Measurements from ENCODE around the gene MAFB.

Gene MAFB

GRCh38 chr20:40685349-40685748 lies 3.7 kb downstream of the MAFB start:
- in situ Hi-C loops (cut with HindIII; ENCODE audit: low pct_ligation_motif_present, low pct_unique_long_range_greater_than_20kb, low sequenced_read_pairs) = no loop called here
- DNase-seq = no peak

DNA sequence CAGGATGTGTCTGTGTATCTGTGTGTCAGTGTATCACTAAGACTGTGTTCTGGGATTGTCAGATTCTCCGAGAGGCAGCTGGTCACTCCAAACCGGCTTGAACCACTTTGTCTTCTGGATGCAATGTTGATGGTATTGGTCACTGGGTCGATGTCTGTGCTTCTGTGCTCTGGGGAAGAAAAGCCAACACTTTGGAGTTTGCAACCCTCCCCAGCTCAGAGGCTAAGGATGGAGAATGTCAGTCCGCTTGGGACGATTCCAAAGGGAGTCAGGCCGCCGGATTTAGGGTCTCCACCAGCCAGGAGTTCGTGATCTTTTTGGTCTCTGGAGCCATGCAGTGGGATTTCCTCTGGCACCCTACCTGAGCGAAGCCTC lies 5.2 kb downstream of the MAFB start:
- DNase-seq = no peak
- in situ Hi-C loops (cut with HindIII; ENCODE audit: low pct_ligation_motif_present, low pct_unique_long_range_greater_than_20kb, low sequenced_read_pairs) = no loop called here

GRCh38 chr20:40683221-40683893 lies 5.7 kb downstream of the MAFB start:
- DNase-seq = no peak
- in situ Hi-C loops (cut with HindIII; ENCODE audit: low pct_ligation_motif_present, low pct_unique_long_range_greater_than_20kb, low sequenced_read_pairs) = no loop called here

- in situ Hi-C loops (cut with HindIII; ENCODE audit: low pct_ligation_motif_present, low pct_unique_long_range_greater_than_20kb, low sequenced_read_pairs) = no loop called here
- DNase-seq = no peak
Measured at GRCh38 chr20:40682104-40682981, 6.7 kb downstream of the MAFB start.

DNA sequence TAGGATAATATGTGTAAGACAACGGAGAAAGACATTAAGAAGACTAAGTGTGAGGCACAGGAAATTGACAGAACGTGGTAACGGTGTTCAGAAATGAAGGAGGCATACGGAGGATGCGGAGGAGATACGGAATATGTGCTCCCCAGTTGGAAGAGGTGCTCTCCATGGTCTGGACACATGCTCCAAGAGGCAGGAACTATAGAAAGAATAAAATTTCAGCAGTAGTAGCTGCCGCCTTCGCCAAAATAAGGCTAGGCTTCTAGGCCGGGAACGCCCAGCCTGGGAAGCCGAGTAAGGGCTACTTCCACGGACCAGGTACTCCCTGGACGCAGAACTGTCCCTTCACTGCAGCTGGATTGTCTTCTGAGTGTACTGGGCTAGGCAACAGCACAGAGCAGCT lies 7.4 kb downstream of the MAFB start:
- in situ Hi-C loops (cut with HindIII; ENCODE audit: low pct_ligation_motif_present, low pct_unique_long_range_greater_than_20kb, low sequenced_read_pairs) = no loop called here
- no peak for DNase-seq

DNA sequence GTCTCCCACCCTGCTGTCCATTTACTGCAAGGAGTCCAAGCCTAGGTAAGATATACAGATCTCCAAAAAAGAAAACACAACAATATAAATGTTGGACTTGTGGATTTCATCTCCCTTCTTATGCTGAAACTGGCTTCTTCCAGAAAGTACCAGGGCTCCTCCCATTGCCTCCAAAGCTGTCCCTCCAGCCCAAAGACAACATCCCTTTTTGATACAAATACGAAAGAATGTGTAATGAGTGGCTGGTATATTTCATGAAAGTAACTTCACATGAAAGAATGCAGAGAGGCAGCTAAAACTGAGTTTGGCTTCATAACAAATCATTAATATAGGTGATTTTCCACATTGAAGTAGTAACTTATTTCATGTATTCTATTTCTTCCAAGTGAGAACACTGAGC lies 7.9 kb downstream of the MAFB start:
- DNase-seq = no peak
- in situ Hi-C loops (cut with HindIII; ENCODE audit: low pct_ligation_motif_present, low pct_unique_long_range_greater_than_20kb, low sequenced_read_pairs) = no loop called here

GRCh38 chr20:40680161-40680959 lies 8.7 kb downstream of the MAFB start:
- no peak for DNase-seq
- in situ Hi-C loops (cut with HindIII; ENCODE audit: low pct_ligation_motif_present, low pct_unique_long_range_greater_than_20kb, low sequenced_read_pairs) = no loop called here

GRCh38 chr20:40679184-40679583 lies 9.9 kb downstream of the MAFB start:
- no peak for DNase-seq
- in situ Hi-C loops (cut with HindIII; ENCODE audit: low pct_ligation_motif_present, low pct_unique_long_range_greater_than_20kb, low sequenced_read_pairs) = no loop called here

GRCh38 chr20:40678286-40678875 lies 10.7 kb downstream of the MAFB start:
- DNase-seq = no peak
- in situ Hi-C loops (cut with HindIII; ENCODE audit: low pct_ligation_motif_present, low pct_unique_long_range_greater_than_20kb, low sequenced_read_pairs) = no loop called here

- in situ Hi-C loops (cut with HindIII; ENCODE audit: low pct_ligation_motif_present, low pct_unique_long_range_greater_than_20kb, low sequenced_read_pairs) = no loop called here
- no peak for DNase-seq
Measured at GRCh38 chr20:40677343-40677924, 11.6 kb downstream of the MAFB start.

DNA sequence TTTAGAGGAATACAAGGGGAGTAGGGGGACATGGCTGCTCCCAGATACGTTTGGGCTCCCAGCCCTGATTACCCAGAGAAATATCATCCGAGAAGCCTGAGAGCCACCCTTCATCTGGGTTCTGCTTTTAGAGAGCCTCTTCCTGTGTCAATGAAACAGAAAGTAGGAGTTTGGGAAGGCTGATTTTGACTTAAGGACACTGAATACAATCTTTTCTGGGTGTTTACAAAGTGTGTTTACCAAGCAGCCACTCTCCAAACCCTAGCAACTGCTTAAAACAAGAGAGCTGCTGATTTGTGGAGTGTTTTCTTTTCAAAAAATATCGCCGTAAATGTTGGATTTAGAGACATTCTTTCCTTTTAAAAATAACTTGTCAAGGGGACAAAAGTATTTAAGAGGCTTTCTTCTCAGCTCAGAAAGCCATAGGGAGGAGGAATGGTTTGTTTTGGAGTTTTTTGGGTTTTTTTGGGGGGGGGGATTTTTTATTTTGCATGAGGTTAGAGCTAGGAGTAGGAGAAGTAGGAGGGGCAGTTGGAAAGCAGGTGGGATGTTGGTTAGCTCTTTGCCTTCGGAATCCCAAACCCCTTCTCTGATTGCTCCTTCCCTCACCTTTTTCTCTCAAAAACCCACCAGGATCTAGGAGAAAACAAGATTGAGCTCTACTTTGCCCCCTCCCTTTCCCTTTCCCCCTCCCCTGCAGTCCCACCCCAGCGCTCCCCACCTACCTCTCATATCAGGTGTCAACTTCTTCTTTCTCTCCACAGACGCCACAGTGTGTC lies 12.4 kb downstream of the MAFB start:
- no peak for DNase-seq

DNA sequence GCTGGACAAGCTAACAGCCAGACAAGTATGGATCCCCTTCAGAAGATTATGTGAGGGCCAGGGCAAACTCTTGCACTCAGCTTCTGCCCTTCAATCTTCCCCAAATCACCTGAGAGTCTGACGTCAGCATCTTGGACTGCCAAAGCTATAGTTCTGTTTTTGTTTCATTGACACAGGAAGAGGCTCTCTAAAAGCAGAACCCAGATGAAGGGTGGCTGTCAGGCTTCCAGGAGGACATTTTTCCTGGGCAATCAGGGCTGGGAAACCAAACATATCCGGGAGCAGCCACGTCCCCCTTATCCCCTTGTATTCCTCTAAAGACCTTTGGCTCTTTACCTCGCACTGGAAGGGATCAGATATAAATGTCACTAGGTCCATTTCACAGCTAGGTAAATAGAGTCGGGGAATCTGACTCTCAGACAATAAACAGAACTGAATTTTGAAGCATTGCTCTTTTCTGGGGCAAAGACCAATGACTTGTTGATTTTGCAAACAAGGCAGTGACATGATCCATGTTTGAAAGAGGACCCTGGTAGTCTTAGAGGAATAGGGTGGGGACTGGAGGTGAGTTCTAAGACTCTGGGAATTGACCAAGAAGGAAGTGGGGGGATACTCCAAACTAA lies 13.3 kb downstream of the MAFB start:
- in situ Hi-C loops (cut with HindIII; ENCODE audit: low pct_ligation_motif_present, low pct_unique_long_range_greater_than_20kb, low sequenced_read_pairs) = no loop called here
- no peak for DNase-seq

More for the DNA sequence above, 12.4 kb downstream of the MAFB start:
- in situ Hi-C loops (cut with HindIII; ENCODE audit: low pct_ligation_motif_present, low pct_unique_long_range_greater_than_20kb, low sequenced_read_pairs) = no loop called here

DNA sequence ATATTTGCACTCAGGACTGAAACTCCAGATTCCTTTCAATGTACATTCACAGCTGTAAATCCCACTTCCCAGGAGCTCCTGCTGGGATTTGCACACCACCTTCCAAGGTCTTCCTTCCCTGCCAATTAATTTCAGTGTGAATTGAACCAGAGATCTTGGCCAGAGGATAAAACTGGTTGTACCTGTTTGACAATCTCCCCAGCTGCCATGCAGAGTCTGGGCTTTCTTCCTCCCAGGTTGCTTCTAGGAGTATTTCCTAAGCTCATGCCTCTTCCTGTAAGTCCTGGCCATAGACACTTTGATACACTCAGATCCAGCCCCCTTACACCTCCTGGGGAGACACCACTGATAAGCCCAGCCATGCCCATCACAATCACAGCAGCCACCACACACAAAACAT lies 15.6 kb downstream of the MAFB start:
- no peak for DNase-seq
- in situ Hi-C loops (cut with HindIII; ENCODE audit: low pct_ligation_motif_present, low pct_unique_long_range_greater_than_20kb, low sequenced_read_pairs) = no loop called here

DNA sequence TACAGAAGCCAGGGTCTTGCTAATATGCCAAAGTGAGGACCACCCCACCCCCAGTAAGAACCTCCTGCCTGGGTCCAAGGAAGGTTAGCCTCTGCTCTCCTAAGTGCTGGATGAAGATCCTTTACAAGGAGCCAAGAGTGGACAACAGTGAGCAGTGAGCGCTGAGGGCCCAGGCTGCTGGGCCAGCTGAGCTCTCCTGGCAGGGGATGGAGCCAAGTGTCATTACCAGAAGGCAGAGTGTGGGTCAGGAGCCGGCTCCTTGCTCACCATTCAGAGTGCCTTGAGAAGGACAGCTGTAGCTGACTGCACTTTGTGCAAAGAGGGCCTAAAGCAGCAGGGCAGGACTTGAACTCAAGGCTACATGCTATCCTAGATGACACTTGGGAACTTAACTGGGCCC lies 16.9 kb downstream of the MAFB start:
- DNase-seq = no peak
- in situ Hi-C loops (cut with HindIII; ENCODE audit: low pct_ligation_motif_present, low pct_unique_long_range_greater_than_20kb, low sequenced_read_pairs) = no loop called here

DNA sequence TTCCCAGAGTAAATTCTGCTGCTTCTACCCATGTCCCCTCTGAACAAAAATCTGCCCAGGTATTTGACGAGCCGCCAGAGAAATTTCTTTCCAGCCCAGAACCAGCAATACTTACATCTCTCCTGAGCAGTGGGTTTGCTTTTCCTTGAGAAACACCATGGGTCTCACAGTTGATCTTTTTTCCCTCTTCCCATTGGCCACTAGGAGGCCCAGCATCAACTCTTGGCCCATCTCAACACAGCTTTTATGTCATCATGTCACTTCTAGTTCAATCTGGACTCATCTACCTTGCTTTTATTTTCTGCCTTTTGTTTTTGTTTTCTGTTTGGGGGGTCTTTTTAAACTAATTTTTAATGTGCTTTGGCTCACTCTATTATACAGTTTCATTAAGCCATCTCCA lies 18.8 kb downstream of the MAFB start:
- no peak for DNase-seq
- in situ Hi-C loops (cut with HindIII; ENCODE audit: low pct_ligation_motif_present, low pct_unique_long_range_greater_than_20kb, low sequenced_read_pairs) = no loop called here

DNA sequence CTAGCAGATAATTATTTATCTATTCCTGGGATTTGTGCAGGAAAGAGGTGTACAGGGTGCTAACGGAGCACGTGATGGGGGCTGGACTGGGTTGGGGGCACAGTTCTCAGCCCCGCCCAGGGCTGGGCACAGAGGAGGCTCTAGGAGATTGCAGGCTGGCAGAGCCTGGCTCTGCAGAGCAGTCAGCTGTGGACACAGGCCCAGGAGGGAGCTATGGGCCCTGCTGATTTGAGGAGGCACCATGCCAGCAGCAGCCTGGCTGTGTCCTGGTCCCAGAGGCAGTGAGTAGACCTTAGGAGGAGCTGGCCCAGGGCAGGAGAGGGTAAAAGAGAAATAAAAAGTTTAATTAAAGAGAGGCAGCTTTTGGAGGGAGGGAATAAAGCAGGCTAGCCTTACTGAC lies 19.3 kb downstream of the MAFB start:
- DNase-seq = no peak
- in situ Hi-C loops (cut with HindIII; ENCODE audit: low pct_ligation_motif_present, low pct_unique_long_range_greater_than_20kb, low sequenced_read_pairs) = no loop called here

GRCh38 chr20:40668449-40669228 lies 20.4 kb downstream of the MAFB start:
- DNase-seq = no peak
- in situ Hi-C loops (cut with HindIII; ENCODE audit: low pct_ligation_motif_present, low pct_unique_long_range_greater_than_20kb, low sequenced_read_pairs) = no loop called here
